SH-SY5Y (cell line): ENCODE data around the gene LCP2.

Experiments used
- GATA2 ChIP-seq: IDR thresholded peaks from 2 replicates; pipeline ENCODE4 v1.6.1; 2011; ENCODE audit warnings: mild to moderate bottlenecking, low read depth, low read length
- GATA3 ChIP-seq: IDR thresholded peaks from 2 replicates; pipeline ENCODE4 v1.6.1; 2011; ENCODE audit warnings: low read depth, mild to moderate bottlenecking, low read length, moderate library complexity

Gene LCP2

DNA sequence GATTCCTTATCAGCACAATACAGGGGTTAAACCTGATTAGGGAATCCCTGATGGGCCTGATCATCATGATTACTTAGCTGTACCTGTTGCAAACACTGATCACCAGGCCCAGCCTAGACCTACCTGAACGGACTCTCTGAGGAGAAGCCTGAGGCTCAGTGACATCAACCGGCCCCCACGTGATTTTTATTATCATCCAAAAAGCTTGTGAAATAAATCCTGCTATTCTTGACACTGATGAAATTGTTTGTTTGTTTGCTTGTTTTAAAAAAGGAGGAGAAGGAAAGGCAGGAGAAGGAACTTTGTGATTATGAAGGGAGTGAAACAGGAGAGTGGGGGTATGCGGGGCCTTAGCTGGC is 18.1 kb downstream of the LCP2 start:
- TF ChIP-seq GATA2 (0 out of 2 replicates have a peak, but pooled peaks have one; percentile 33), GATA3 (no peak)

DNA sequence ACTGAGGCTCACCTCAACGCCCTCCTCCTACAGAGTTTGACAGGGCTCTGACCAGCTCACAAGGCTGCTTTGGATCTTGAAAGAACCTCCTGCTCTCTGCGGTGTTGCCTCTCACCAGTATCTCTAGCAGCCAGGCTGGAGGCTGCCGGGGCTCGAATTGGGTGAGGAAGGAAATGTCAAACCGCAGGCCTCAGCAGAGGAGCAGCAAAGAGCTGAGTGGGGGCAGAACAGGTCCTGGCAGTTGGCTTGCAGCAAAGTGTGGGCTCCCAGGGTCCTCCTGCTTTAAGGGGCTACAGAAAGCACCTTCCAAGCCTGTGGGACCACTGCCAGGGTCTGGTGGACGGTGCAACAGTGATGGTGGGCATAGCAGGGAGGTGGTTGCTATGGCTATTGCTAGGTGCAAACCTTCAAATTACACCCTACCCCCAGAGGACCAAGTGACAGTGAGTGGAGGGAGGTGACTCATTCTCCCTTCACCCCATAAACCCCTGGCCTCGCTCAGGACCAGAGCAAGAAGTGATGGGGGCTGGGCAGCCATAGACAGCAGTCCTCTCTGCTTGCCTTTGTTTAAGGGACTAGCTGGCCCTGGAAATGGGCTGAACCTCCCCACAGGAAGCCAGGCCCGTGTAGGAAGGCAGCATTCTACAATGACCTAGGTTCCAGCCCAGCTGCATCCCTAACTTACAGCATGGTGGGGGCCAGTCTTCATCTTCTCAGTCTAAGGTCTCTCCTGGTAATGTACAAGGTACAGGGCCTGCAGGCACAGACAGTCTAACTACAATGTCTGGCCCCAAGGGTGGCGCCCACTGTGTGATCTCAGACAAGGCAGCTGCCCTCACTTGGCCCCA is 18.7 kb downstream of the LCP2 start:
- TF ChIP-seq GATA2: no peak
- TF ChIP-seq GATA3: no peak

DNA sequence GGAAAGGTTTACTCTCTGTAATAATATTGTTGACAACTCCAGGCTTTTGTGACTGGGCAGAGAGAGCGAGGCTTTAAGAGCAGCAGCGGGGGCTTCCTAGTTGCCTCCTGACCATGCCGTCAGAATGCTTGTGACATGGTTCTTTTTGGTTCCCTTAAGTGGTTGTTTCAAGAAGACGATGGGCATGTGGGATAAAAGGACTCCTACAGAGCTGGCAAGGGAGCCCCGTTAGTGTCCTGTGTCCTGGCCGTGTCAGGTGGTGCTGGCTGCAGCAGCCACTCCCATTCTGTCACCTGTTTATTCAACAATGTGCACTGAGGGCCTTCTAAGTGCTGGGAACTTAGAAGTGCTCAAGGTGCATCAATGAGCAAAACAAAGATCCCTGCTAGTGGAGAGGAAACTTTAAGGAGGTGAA is 19.7 kb downstream of the LCP2 start:
- TF ChIP-seq GATA2 (no peak), GATA3 (no peak)

DNA sequence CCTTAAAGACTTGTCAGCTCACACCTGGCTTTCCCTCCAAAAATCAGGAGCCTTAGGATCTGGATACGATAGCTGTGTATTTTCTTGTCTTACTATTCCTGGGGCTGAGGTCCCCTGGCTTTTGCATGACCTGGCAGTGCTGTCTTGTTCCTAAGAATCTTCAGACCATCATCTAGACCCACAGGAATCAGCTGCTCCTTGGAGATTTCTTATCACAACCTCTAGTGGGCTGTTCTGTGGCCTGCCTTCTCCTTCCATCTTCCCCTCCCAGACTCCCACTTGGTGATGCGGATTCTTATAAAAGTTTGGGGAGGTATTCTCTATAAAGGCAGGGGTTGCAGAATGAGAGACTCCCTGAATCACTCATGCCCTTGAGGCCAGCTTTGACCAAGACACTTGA is 21.4 kb downstream of the LCP2 start:
- TF ChIP-seq GATA3 (no peak), GATA2 (no peak)

DNA sequence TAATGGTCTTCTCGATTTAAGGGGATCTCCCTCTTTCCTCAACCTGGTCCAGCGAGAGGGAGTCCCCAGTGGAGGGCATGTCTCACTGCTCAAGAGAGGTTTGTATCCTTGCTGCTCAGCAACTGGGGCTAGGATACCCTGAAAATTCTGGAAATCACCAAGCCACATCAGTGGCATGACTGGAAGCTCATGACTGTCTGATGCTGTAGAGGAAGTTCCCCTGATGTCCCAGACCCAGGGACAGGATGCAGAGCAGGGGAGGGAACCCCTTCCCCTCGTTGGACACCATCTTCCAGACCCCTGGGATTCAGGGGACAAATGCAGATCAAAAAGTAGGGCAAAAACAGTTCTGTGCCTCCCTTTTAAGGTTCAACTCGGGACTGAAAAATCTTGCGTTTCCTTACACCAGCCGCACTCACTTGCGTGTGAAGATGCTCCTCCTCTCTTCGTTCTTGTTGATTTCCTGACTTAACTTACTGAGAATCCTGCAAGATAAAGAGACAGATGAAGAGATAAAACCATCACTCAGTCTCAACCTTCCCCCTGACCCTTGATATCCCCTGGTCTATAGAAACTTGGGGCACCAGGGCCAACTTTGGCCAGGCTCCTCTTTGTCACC is 22.1 kb downstream of the LCP2 start:
- TF ChIP-seq GATA3 (no peak), GATA2 (no peak)

DNA sequence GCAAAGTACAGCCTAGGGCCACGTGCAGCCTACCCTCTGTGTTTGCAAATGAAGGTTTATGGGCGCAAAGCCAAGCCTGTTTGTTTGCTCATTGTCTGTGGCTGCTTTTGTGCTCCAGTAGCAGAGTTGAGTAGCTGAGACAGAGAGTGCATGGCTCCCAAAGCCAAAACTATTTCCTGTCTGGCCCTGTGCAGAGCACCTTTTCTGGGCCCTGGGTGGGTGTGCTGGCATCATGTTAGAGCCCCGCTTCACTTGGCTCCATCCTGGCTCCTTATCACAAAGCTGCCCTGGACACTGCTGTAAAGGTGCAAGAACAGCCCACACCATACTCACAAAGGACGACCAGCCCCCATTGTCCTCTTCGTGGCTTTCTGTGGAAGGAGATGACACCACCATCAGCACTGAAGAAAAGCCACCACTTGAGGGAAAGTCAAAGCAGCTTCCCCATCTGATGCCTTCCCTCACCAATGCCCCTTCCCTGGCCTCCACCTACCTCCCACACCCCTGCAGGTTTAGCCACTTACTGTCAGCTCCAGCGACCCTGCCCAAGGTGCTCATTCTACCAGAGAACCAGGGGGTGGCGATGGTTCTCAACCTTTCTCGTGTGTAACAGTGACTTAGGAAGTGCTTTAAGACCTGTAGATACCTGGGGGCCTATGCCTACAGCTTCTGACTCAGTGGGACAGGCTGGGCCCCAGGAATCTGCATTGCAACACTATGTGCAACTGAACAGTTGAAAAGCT is 23.4 kb downstream of the LCP2 start:
- TF ChIP-seq GATA2: no peak
- TF ChIP-seq GATA3: no peak

DNA sequence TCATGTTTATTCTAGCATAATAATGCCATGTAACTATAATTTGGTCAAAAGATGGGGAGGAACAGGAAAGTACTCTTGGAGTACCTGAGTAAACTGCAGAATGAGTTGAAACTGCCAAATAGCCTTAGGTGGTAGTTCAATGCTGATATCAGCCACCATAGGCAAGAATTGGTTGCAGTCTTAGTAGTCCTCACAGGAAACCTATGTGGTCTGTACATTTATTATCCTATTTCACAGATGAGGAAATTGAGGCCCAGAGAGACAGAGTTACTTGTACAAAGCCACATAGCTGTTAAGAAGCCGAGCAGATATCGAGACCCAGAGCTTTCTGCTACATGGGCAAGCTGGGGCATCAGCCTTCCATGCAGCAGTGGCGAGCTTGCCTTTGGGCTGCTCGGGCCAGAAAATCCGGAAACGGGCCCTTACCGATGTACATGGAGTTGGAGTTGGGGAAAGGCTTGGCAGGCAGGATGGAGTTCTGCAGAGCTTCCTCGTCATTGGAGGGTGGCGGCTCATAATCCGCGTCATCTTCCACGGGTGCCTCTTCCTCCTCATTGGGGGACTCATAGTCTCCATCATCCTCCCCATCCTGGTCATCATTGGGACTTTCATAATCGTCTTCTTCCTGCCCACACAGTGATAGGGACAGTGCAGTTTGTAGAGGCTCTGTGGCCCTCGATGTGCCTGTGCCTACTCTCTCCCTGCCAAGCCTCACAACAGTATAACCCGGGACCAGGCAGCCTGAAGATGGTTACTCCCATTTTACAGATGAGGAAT is 27.1 kb downstream of the LCP2 start:
- TF ChIP-seq GATA3: no peak
- TF ChIP-seq GATA2: no peak

DNA sequence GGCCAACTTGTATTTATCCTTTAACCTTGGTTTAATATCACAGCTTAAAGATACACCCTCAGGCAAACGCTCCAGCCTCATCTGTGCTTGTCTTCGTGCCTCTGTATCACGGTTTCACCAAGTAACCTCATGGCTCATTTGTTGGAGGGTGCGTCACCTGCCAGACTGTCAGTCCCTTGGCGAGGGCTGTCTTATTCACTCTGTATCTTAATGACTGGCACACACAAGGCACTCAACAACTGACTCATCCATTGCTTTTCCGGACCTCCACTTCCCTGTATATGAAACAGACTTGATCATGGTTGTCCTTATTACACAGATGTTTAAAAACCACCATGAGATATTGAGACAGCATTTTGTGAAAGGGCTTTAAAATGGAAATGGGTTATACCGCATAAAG is 28.0 kb downstream of the LCP2 start:
- TF ChIP-seq GATA3: no peak
- TF ChIP-seq GATA2: no peak

DNA sequence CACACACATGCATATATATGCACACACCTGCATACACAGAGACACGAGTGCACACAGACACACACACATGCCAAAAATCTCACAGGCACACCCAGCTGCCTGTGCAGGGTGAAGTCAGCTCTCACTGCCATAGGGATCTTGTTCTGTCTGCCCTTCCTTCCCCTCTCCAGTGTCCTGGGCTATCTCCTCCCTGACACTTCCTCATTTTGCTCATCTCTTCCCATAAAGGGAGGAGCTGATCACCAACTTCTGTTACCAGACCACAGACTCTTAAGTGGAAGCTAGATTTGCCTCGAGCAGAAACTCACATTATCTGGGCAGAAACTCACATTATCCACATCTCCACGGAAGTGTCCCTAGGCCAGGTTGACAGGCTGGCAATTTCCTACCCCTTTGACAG is 28.7 kb downstream of the LCP2 start:
- TF ChIP-seq GATA2 (no peak), GATA3 (no peak)

DNA sequence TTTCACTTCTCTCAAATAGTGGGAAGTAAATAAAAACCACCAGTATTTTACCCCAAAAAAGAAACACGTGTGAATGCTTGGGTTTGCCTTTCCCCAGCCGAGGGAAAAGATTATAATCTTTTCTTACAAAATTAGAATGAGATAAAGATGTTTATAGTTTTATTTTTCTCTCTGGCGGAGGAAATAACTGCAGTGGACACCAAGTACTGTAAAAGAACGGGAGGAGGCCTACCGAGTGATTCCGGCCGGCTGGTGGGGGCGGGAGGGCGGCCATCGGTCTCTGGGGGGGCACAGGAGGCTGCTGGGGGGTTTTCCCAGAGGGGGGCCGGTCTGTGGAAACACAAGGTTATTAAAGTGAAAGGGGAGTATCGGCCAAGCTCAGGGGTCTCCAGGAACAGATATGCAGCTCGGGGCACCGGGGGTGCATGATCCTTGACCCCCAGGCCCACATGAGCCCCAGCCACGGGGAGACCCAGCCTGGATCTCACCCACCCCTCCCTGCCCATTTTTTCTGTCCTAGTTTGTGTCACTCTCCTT is 29.4 kb downstream of the LCP2 start:
- TF ChIP-seq GATA2 (no peak), GATA3 (no peak)

DNA sequence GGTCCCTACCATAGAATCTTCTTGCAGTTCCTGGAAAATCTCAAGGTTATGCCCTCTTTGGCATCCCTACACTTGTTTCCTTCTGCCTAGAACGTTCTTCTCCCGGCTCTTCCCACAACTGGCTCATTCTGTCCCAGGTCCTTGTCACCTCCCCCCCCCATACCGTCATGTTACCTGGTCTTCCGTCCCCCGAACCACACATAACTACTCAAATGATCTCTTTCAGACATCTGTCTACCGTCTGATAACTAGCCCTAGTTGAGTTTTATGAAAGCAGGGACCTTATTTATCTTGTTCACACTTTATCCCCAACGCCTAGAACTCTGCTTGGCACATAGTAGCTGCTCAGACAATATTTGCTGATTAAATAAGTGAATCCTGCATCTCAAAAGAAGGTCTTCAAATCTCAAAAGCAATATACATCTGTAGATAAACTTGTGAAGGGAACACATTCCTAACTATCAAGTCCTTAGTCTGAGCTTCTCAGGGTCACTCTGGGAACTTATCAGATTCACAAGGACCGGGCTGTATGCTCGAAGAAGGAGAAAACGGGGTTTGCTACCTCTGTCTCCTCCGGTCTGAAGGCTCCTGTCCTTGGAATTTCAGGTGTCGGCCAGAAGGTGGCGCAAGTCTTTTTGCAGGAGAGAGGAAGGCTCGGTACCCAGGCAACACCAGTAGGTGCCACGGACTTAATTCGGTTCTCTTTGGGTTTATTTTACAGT is 30.0 kb downstream of the LCP2 start:
- no peak for TF ChIP-seq GATA2
- no peak for TF ChIP-seq GATA3

DNA sequence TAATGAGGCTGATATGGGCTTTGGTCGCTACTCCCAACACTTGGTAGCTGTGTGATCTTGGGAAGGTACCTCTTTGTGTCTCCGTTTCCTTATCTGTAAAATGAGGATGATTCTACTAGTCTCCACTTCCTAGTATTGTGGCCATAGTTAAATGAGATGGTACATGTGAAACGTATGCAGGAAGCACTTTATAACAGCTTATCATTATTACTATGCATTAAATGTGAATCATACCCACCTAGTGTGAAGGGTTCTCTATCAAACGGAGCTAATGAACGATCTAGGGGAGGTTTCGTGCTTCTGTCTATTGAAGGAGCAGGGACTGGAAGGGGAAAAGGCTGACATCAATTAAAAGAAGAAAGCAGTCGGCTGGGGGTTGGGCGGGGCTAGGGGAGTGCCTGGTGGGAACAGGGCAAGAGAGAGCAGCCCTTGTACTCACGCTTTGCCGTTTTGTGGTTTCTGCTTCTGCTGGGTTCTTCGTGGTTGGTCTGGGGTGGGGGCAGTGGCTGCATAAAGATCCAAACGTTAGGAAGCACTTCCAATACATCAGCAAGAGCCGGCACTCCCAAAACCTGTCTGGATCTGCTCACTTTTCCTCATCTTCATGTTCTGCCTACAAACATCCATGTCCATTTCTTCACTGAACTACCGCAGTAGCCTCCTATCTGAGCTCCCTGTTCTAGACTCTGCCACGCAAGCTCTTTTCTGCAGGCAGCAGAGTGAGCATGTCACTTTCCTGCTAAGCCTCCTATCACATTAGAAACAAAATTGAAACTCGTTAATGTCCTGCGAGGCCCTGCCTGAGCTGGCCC is 30.8 kb downstream of the LCP2 start:
- TF ChIP-seq GATA3 (no peak), GATA2 (no peak)

DNA sequence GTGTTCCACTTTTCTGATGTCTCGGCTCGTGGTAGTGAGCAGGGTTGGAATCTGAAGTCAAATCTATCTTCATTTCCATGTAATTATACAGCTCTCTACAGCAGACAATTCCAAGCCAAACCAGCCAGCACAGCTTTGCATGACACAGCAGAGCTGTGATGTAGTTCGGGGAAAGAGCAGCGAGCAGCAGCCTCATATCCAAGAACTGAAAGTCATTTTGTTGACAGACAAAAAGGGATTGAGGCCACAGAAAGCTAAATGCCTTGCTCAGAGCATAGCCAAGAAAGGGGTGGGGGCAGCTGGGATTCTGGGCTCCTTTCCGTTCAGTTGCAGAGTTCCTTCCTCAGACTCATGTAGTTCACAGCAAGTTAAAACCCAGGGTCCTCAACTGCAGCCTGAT is 32.1 kb downstream of the LCP2 start:
- TF ChIP-seq GATA3: no peak
- no peak for TF ChIP-seq GATA2
